Stimulated activated CD8-positive, alpha-beta memory T cell treated with anti-CD3 and anti-CD28 coated beads, Interleukin-12 subunit alpha, Interleukin-12 subunit beta, amount 100 ng/mL, for 1 hour (primary cell): ENCODE results near the gene KRTAP10-12.

Experiments
- DNase-seq: peaks from one replicate; pipeline ENCODE4 v3.0.0-alpha.2; 2020; ENCODE audit warnings: low read depth

KRTAP10-12 gene

DNA sequence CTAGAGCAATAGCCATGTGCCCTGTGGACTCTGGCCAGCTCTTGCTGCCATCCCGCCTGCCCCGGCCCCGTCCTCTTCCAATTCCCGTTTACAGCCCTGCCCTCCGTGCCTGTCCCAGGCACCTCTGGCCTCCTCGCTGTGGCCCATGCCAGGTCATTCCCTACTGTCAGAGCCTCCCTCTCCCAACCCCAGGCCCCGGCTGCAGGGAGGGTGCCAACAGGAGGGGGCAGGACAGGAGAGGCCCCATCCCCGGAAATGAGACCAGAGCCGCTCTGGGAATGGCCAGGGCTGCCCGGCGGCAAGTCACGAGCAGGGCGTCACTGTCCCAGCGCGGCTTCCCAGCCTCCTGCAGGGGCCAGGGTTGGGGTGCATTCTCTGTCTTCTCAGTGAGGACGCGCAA, 37.9 kb downstream of the KRTAP10-12 start:
- DNase-seq = no peak

DNA sequence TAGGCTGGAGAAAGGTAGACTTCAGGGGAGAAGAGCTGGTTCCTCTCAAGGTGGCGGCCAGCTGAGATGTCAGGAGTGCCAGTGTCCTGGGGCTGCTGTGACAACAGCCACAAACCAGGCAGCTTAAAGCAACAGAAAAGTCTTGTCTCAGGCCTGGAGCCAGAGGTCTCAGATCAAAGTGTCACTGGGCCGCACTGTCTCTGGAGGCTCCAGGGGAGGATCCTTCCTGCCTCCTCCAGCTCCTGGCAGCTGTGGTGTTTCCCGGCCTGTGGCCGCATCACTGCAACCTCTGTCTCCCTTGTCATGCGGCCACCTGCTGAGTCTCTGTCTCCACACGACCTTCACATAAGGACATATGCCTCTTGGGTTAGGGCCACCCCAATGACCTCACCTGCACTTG, 38.8 kb downstream of the KRTAP10-12 start:
- DNase-seq = no peak

DNA sequence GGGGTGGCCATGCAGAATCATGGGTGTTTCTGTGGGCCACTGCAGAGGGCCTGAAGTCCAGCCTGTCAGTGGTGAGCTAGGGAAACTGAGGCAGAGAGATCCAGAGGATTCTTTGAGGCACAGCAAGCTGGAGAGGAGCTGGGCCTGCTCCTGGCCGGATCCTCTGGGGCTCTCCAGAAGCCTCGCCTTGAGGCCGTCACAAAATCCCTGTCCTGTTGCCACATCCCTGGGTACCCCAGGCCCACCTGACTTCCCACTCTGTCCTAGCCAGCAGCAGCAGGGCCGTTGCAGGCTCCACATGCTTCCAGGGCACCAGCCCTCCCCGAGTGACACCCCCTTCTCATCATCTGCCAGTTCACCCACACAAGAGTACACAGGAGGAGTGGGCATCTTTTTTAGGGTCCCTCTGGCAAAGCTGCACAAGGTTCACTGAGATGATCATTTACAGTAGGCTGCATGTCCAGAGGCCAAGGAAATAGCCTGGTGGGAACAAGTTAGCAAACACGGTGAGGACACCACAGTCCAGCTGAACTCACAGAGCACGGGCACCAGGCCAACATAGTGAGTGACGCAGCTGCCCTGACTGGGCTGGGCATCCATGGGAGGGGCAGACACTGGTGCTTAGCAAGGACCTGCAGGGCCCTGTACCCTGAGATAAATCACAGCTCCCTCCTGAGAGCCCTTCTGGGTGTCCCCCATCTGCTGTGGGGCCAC, 39.5 kb downstream of the KRTAP10-12 start:
- DNase-seq = no peak

DNA sequence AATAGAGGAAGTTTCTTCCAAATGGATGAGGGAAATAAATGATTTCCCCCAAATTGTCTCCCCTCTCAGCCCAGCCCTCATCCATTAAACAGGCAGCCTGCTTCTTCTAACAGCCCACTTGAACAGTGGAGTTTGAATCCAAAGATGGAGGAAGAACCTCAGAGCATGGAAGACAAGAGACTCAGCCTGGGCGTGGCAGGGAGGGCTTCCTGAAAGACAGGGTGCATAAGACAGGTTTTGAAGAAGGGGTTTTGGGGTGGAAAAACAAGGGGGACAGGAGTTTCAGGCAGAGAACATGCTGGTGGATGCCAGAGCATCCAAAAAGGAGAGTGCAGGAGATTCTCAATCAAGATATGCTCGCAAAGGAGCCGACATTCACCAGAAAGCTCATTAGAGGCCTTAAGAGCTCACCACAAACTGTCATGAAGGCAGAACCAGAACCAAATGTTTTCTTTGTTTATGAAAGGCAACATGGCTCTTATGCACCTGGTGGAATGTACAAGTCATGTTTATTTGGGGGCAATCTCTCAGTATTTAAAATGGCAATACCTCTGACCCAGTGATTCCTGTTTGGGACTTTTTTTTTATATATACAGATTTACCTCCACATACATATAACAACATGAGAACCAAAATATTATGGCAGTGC, 40.9 kb downstream of the KRTAP10-12 start:
- DNase-seq = no peak

DNA sequence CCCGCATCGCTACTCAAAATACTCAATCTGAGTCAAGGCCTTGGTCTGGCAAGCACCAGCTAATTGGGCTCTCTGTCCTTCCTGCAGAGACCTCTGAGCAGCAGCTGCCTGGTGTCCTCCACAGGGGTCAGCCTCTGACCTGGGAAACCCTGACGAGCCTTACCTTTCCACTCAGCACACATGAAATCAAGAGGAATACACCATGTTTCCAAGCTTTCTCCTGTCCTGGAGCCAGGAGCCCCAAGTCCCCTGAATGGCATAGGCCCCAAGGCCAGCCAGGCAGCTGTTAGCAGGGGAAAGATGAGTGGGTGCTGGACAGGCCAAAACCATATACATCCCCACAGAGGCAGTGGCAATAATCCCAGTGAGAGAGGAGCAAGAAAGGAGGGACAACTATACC, 41.6 kb downstream of the KRTAP10-12 start:
- DNase-seq = no peak

DNA sequence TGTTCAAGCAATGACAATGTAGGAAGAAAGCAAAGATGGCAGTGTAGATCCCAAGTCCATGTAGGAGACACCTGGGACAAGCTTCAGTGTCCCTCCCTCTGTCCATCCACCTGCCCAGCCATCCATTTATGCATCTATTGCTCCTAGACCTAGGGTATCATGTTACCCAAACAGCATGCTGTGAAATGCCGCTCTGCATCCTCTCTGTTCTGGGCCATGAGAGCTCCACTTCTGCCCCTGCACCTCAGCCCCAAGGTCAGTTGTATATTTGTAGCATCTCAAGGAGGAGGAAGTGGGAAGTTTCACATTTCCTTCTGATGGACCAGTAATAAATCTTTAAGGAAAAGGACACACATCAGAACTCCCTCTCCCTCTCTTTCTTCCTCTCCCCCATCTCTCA, 42.3 kb downstream of the KRTAP10-12 start:
- no peak for DNase-seq

DNA sequence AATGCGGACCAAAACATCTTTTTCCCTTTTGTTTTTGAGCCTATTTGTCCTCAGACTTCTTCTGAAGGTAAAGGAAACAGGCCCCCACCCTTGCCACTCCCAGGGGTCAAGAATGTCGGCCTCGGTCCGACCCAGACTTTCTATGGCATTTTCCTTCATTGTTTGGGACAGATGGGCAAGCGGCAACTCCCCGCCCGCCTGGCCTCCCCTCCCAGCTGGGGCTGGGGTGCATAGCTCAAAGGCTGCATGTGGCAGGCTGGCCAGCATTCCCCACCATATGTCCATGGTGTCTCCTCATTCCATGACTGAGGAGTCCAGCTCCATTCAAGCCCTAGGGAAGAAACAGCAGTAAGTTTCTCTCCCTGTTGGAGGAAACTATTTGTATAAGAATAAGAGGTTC, 43.8 kb downstream of the KRTAP10-12 start:
- DNase-seq = no peak

DNA sequence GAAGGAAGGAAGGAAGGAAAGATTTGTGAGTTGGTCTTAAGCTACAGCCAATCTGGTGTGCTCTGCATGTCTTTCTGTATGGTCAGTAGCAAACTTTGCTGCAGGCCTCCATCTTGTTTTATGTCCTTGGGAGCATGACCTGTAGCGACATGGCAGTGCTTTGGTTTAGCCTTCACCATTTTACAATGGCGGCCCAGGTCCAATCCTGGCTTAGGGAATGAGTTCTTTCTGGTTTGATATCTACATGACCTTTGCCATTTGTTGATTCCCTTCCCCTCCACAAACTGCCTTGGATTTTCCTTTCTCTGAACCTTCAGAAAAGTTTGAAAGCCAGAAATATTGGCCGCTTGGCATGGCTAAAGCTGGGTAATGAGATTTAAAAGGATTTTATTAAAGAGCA, 44.9 kb downstream of the KRTAP10-12 start:
- no peak for DNase-seq

DNA sequence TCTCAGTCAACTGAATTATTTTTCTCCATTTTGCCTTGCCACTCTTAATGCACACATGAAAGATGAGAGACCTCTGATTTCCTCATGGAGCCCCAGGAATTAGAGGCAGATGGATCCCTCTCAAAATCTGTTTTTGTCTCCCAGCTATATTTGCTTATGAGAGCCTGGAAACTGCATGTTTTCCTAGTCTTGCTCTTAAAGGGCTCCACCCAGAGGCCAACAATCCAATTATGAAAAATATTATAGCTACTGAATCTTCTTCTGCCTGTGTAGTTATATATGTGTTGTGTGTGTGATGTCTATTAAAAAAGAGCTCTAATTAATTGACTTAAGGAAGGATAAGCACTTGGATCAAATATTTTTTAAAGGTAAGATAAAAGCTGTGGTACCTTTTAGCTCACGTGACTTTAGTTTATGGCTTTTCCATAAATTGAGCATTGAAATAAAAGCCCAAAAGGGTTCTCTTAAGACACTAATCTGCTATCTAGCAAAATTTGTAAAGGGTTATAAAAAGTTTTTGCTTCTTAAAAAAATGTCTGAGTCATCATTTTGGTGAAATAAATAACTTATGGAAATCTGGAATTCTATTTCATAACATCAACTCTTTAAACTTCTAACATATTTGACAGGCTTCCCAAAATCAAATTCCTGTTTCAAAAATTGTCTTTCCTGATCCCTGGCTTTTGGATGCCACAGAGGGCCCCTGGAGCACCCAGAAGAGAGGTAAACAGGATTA, 45.6 kb downstream of the KRTAP10-12 start:
- DNase-seq = no peak
